ENCODE results near the gene RASAL3.

- TF ChIP-seq CTCF (IDR thresholded peaks at IDR 0.05) (no peak), POLR2A (IDR thresholded peaks at IDR 0.05) (no peak)
These were observed 5.4 kb upstream of the RASAL3 start for GRCh38 chr19:15469513-15470297.
